GM11168 (cell line): ENCODE results near the gene ARHGAP26.

Experiments used
- in situ Hi-C: fragments of 300-500 bp; cut with MboI; formaldehyde crosslinking; loops from one replicate; pipeline ENCODE4 v1.12.0; 2022; ENCODE audit warnings: low sequenced_read_pairs; ENCODE audit not compliant: unreplicated experiment

The ARHGAP26 gene

GRCh38 chr5:143231973-143232812 lies 462.0 kb downstream of the ARHGAP26 start:
- in situ Hi-C loops = no loop called here

GRCh38 chr5:143233031-143233430 lies 462.9 kb downstream of the ARHGAP26 start:
- in situ Hi-C loops = no loop called here

- in situ Hi-C loops = no loop called here
These were observed 464.1 kb downstream of the ARHGAP26 start for GRCh38 chr5:143234162-143234842.

GRCh38 chr5:143235423-143235822 lies 465.2 kb downstream of the ARHGAP26 start:
- in situ Hi-C loops = no loop called here

- in situ Hi-C loops = no loop called here
These were observed 466.5 kb downstream of the ARHGAP26 start for GRCh38 chr5:143236682-143237081.

DNA sequence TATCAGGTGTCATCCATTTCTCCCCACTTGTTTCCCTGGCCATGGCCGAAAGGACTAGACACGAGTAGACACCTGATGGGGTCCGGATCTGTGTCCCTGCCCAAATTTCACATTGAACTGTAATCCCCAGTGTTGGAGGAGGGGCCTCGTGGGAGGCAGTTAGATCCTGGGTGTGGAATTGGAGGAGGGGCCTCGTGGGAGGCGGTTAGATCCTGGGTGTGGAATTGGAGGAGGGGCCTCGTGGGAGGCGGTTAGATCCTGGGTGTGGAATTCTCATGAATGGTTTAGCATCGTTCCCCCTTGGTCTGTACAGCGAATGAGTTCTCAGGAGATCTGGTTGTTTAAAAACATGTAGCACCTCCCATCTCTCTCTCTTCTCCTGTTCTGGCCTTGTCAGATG lies 467.5 kb downstream of the ARHGAP26 start:
- in situ Hi-C loops = no loop called here

- in situ Hi-C loops = no loop called here
These were observed 468.4 kb downstream of the ARHGAP26 start for GRCh38 chr5:143238620-143239019.

- in situ Hi-C loops = no loop called here
These were observed 469.8 kb downstream of the ARHGAP26 start for GRCh38 chr5:143239882-143240518.

DNA sequence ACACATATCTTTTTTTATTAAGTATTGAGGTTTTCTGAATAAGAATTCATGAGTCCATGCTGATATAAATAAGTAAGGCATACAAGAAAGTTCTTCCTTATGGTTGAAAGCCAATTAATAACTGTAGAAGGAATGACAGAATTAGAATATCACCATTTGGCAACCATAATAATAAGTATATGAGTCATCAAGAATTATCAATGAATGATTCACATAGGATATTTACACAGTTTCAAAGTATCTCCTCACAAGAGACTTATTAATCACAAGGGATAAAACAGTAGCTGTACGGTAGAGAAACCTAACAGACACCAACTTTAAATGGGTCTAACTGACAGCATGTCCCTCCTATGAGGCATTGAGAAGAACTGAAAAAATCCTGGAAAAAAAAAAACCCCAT lies 471.7 kb downstream of the ARHGAP26 start:
- in situ Hi-C loops = no loop called here

- in situ Hi-C loops = no loop called here
These were observed 472.9 kb downstream of the ARHGAP26 start for GRCh38 chr5:143243103-143243502.

- in situ Hi-C loops = no loop called here
These were observed 474.0 kb downstream of the ARHGAP26 start for GRCh38 chr5:143244000-143244736.

DNA sequence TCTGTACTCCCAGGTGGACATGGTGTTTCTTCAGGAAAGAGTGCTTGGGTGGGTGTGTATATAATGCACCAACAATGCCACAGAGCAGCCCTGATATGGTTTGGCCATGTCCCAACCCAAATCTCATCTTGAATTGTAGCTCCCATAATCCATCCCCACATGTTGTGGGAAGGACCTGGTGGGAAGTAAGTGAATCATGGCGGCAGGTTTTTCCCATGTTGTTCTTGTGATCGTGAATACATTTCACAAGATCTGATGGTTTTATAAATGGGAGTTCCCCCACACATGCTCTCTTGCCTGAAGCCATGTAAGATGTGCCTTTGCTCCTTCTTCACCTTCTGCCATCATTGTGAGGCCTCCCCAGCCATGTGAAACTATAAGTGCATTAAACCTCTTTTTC lies 474.8 kb downstream of the ARHGAP26 start:
- in situ Hi-C loops = no loop called here

GRCh38 chr5:143245929-143246561 lies 475.9 kb downstream of the ARHGAP26 start:
- in situ Hi-C loops = no loop called here

- in situ Hi-C loops = no loop called here
These were observed 477.1 kb downstream of the ARHGAP26 start for GRCh38 chr5:143247134-143247815.

DNA sequence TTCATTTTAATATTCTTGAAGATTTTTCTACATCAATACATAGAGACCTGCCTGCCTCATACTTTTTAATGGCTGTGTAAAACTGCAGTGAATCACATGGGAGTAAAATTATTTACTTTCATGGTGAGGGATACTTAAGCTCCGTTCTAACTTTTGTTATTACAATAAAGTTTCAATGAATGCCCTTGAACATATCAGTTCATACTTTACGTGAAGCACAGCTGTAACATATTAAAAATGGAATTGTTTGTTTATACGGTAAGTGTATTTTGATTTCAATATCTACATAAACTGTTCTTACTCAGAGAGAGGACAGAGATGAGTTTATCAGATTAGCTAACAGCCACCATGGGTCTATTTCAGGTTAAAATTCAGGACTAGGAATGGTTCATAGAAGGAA lies 478.2 kb downstream of the ARHGAP26 start:
- in situ Hi-C loops = no loop called here

- in situ Hi-C loops = no loop called here
These were observed 478.8 kb downstream of the ARHGAP26 start for GRCh38 chr5:143248822-143249579.

DNA sequence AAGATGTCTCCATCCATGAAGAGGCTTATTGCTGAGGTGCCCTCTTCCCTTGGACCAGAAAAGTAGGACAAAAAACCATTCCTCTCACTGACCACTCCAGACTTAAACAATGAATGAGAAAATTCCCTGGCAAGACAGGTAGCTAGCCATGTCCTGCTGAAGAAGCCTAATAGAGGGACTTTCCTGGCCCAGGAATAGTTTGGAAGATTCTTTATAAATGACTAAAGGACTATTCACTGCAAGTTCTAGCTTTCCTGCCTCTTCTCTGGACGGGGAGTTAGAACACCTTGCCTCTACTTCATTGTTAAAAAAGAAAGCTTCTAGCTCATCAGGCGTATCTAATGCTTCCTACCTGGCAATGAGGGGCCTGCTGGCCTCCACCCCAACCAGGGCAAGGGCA lies 479.7 kb downstream of the ARHGAP26 start:
- in situ Hi-C loops = no loop called here

DNA sequence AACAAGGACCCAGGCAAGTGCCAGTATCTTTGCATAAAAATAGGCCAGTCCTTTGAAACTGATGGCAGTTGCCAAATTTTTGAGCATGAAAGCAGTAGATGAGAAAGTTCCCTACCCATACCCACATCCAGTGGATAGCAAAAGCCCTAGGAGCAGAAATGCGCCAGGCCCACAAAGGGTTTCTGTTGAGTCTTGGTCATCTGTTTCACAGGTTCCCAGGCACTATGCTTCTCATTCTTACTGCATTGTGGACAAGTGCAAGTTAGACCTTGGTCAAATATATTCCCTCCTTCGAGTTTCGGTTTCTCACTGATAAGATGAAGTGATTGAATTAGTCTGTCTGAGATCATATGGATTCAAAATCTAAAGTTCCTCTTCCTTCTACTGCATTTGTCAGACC lies 481.0 kb downstream of the ARHGAP26 start:
- in situ Hi-C loops = no loop called here

DNA sequence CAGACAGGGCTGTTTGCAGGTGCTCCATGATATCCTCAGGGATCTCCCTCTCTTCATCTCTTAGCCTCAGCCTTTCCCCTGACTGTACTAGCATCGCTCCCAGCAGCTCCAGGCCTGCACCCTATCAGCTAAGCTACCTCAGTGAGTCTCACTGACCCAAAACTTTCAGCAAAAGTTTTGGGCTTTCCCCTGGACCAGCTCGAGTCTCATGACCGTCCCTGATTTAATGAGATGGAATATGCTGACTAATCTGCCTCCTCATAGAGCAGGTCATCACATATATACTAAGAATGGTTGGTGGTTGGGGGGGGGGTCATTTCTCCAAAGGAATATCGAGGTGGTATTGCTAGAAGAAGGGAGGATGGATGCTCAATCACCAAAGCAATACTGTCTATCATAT lies 481.8 kb downstream of the ARHGAP26 start:
- in situ Hi-C loops = no loop called here
